K562 (cell line): ENCODE measurements around the gene PRKCQ. TPM values are rescaled to one million over a fixed set of nuclear protein-coding genes. Genes with fewer than 3 reads are reported as not detected.
A peak's percentile ranks its signal among the peaks of the same experiment; 100 is the strongest.

ENCODE experiments used
- ASH1L ChIP-seq: fragments of 450-650 bp; IDR thresholded peaks from 2 replicates; pipeline ENCODE4 v1.6.1; 2018; ENCODE audit warnings: borderline replicate concordance, mild to moderate bottlenecking, low read depth; ENCODE audit not compliant: partially characterized antibody
- BRD9 ChIP-seq: fragments of 450-650 bp; IDR thresholded peaks from 2 replicates; pipeline ENCODE4 v1.6.1; 2018; ENCODE audit warnings: low read depth; ENCODE audit not compliant: partially characterized antibody
- E2F8 ChIP-seq: fragments of 450-650 bp; IDR thresholded peaks from 2 replicates; pipeline ENCODE4 v1.7.1; 2018; ENCODE audit warnings: mild to moderate bottlenecking, low read depth; ENCODE audit not compliant: partially characterized antibody
- HIVEP1 ChIP-seq: fragments of 250-450 bp; sonication (Bioruptor Pico); IDR thresholded peaks from 2 replicates; pipeline ENCODE4 v1.4.0; 2020; ENCODE audit warnings: mild to moderate bottlenecking
- KAT8 ChIP-seq: fragments of 450-650 bp; IDR thresholded peaks from 2 replicates; pipeline ENCODE4 v1.6.1; 2016; ENCODE audit warnings: low read depth, mild to moderate bottlenecking
- KLF13 ChIP-seq: fragments of 450-650 bp; IDR thresholded peaks from 2 replicates; pipeline ENCODE4 v1.6.1; 2016; ENCODE audit warnings: missing genetic modification characterization, low read depth, mild to moderate bottlenecking, missing compliant biosample characterization, moderate library complexity, borderline replicate concordance
- MAFG ChIP-seq: fragments of 450-650 bp; conservative IDR thresholded peaks from 2 replicates; pipeline ENCODE4 v1.6.1; 2016; ENCODE audit warnings: missing genetic modification characterization, missing compliant biosample characterization
- OTX1 ChIP-seq: fragments of 450-650 bp; formaldehyde crosslinking; IDR thresholded peaks from 2 replicates; pipeline ENCODE4 v1.4.0; 2022; ENCODE audit warnings: mild to moderate bottlenecking
- PTTG1 ChIP-seq: fragments of 450-650 bp; IDR thresholded peaks from 2 replicates; pipeline ENCODE4 v1.6.1; 2016; ENCODE audit warnings: low read depth, mild to moderate bottlenecking, missing genetic modification characterization, missing compliant biosample characterization
- SAFB2 ChIP-seq: fragments of 200-400 bp; formaldehyde crosslinking; IDR thresholded peaks from 2 replicates; pipeline ENCODE4 v1.6.1; 2018; ENCODE audit warnings: borderline replicate concordance, low read length, low read depth, moderate library complexity; ENCODE audit not compliant: severe bottlenecking
- SMAD1 ChIP-seq: fragments of 150-350 bp; IDR thresholded peaks from 2 replicates; pipeline ENCODE4 v1.6.1; 2014; ENCODE audit warnings: low read length, low read depth; ENCODE audit not compliant: partially characterized antibody
- SREBF1 ChIP-seq: fragments of 150-350 bp; IDR thresholded peaks from 2 replicates; pipeline ENCODE4 v1.6.1; 2014; ENCODE audit warnings: antibody characterized with exemption, low read depth, low read length, borderline replicate concordance
- SRSF7 ChIP-seq: fragments of 200-400 bp; formaldehyde crosslinking; optimal IDR thresholded peaks from 2 replicates; pipeline ENCODE3; 2017; ENCODE audit warnings: mild to moderate bottlenecking, low read depth, low read length
- TCF3 ChIP-seq: sonication (generic); formaldehyde crosslinking; IDR thresholded peaks from 2 replicates; pipeline ENCODE4 v1.4.0; 2020; ENCODE audit warnings: mild to moderate bottlenecking, missing genetic modification reagents
- TCF7 ChIP-seq: sonication (generic); IDR thresholded peaks from 2 replicates; pipeline ENCODE4 v1.6.1; 2016; ENCODE audit warnings: antibody characterized with exemption, borderline replicate concordance
- ZBTB8A ChIP-seq: fragments of 450-650 bp; IDR thresholded peaks from 2 replicates; pipeline ENCODE4 v1.6.1; 2018; ENCODE audit warnings: mild to moderate bottlenecking, moderate library complexity; ENCODE audit not compliant: partially characterized antibody
- ZNF165 ChIP-seq: fragments of 250-450 bp; sonication (Bioruptor Pico); IDR thresholded peaks from 2 replicates; pipeline ENCODE4 v1.4.0; 2020; ENCODE audit warnings: borderline replicate concordance
- ZNF224 ChIP-seq: sonication (generic); formaldehyde crosslinking; IDR thresholded peaks from 2 replicates; pipeline ENCODE4 v1.8.0; 2022; ENCODE audit warnings: mild to moderate bottlenecking, missing genetic modification reagents
- ZNF23 ChIP-seq: fragments of 250-450 bp; sonication (Bioruptor Pico); IDR thresholded peaks from 2 replicates; pipeline ENCODE4 v1.4.0; 2020; ENCODE audit warnings: mild to moderate bottlenecking
- ZNF449 ChIP-seq: fragments of 250-450 bp; sonication (Bioruptor Pico); IDR thresholded peaks from 2 replicates; pipeline ENCODE4 v1.8.0; 2022; ENCODE audit warnings: moderate library complexity, mild to moderate bottlenecking, inconsistent platforms
- ZNF507 ChIP-seq: conservative IDR thresholded peaks from 2 replicates; pipeline ENCODE4 v1.6.1; 2017; ENCODE audit warnings: missing genetic modification characterization, missing compliant biosample characterization
- polyA plus RNA-seq, 8 experiments: library from polyadenylated mRNA; depleted of rRNA in 4 of 8; stranded (reverse) in 5 of 8; unstranded in 3 of 8; fragments of >200 nt; fragmentation: Nextera tagmentation in 2 of 8; fragmentation: Illumina TruSeq in 1 of 8; extraction: Ambion mirVana in 2 of 8; extraction: Trizol in 1 of 8; gene quantifications; 2 replicates each; pipeline versions ENCODE4 v1.2.1 to v1.2.3, GENCODE V29; 2011 to 2014; ENCODE audit warnings: inconsistent platforms in 1 of 8, missing spikeins in 1 of 8
- total RNA-seq, 7 experiments: library from RNA; depleted of rRNA in 6 of 7; stranded (reverse); fragments of >200 nt in 6 of 7; fragmentation: Illumina TruSeq in 2 of 7; extraction: Trizol in 2 of 7; gene quantifications; 2 replicates each; pipeline versions ENCODE4 v1.2.1 to v1.2.3, GENCODE V29; 2011 to 2021; ENCODE audit warnings: low replicate concordance in 1 of 7
- TF ChIP-seq, protein P1 (sequence below): fragments of 250-450 bp; sonication (Bioruptor Pico); IDR thresholded peaks from 2 replicates; pipeline ENCODE4 v1.6.1; 2021; ENCODE audit warnings: mild to moderate bottlenecking
- TF ChIP-seq, protein P2 (sequence below): sonication (generic); formaldehyde crosslinking; IDR thresholded peaks from 2 replicates; pipeline ENCODE4 v1.5.0; 2020; ENCODE audit warnings: missing genetic modification reagents
- TF ChIP-seq, protein P3 (sequence below), 2 experiments: fragments of 250-450 bp in 1 of 2; fragments of 450-650 bp in 1 of 2; sonication (Bioruptor Pico) in 1 of 2; IDR thresholded peaks; 2 replicates each; pipeline versions ENCODE4 v1.6.1 to v1.8.0; 2016 to 2021; ENCODE audit warnings: mild to moderate bottlenecking in 2 of 2, moderate library complexity in 2 of 2, missing compliant biosample characterization in 1 of 2, missing genetic modification characterization in 1 of 2

The PRKCQ gene
- total and polyA plus RNA-seq, 9 of the 15 experiments (the other 6 are each of a cell fraction or from before 2014, with no cell fraction given), result 4.4 to 23.3 (median 14.6) TPM

DNA sequence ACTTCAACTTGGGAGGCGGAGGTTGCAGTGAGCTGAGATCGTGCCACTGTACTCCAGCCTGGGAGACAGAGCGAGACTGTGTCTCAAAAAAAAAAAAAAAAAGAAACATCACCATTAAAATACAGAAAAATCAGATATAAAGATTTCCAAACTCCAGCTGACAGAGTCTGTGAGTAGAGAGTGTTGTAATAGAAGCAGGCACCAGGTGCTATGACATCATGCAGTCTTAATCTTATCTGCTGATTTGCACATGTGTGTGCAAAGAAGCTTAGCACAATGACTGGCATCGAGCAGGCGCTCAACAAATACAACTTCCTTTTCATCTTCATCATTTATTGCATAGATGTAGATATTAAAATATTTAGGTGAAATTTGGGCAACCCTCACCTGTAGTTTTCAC, 92.2 kb downstream of the PRKCQ start (continued):
- no peak for TF ChIP-seq E2F8
- no peak for TF ChIP-seq KAT8
- TF ChIP-seq KLF13 (tag), result no peak
- TF ChIP-seq BRD9, result no peak
- TF ChIP-seq, protein P1, sequence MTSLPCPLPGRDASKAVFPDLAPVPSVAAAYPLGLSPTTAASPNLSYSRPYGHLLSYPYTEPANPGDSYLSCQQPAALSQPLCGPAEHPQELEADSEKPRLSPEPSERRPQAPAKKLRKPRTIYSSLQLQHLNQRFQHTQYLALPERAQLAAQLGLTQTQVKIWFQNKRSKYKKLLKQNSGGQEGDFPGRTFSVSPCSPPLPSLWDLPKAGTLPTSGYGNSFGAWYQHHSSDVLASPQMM (CRISPR knock-in tag), result no peak
- no peak for TF ChIP-seq SMAD1
- TF ChIP-seq ASH1L, result no peak
- no peak for TF ChIP-seq HIVEP1 (CRISPR knock-in tag)
- TF ChIP-seq OTX1, result no peak
- TF ChIP-seq ZNF507 (tag), result no peak
- TF ChIP-seq ZNF165 (CRISPR knock-in tag), result no peak
- no peak for TF ChIP-seq ZNF23 (CRISPR knock-in tag)
- no peak for TF ChIP-seq SREBF1
- no peak for TF ChIP-seq PTTG1 (tag)
- TF ChIP-seq, protein P2, sequence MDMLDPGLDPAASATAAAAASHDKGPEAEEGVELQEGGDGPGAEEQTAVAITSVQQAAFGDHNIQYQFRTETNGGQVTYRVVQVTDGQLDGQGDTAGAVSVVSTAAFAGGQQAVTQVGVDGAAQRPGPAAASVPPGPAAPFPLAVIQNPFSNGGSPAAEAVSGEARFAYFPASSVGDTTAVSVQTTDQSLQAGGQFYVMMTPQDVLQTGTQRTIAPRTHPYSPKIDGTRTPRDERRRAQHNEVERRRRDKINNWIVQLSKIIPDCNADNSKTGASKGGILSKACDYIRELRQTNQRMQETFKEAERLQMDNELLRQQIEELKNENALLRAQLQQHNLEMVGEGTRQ, result no peak
- no peak for TF ChIP-seq ZNF224 (CRISPR knock-in tag)
- TF ChIP-seq SAFB2, result no peak
- no peak for TF ChIP-seq TCF7
- TF ChIP-seq ZNF449 (CRISPR knock-in tag), result no peak
- 0 out of 2 replicates have a peak, but pooled peaks have one; percentile 14 for TF ChIP-seq MAFG (tag)
- TF ChIP-seq ZBTB8A, result no peak
- TF ChIP-seq TCF3 (CRISPR knock-in tag), result peak; percentile 64
- TF ChIP-seq, protein P3, sequence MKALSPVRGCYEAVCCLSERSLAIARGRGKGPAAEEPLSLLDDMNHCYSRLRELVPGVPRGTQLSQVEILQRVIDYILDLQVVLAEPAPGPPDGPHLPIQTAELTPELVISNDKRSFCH (CRISPR knock-in tag; IDR thresholded peaks at IDR 0.05), result no peak
- TF ChIP-seq, protein P3 (tag; IDR thresholded peaks at IDR 0.05), result no peak
- no peak for TF ChIP-seq SRSF7
